T-cell (primary cell): ENCODE results near the gene TEDC2. TPM values are rescaled to one million over a fixed set of nuclear protein-coding genes. Genes with fewer than 3 reads are reported as not detected.

Experiments
- ATAC-seq, 4 experiments: fragments of 200-7000 bp in 3 of 4; fragments of 150-1000 bp in 1 of 4; cut with Tn5 transposase; replicated peaks in 1 of 4; 1 replicate in 3 of 4; 2 replicates in 1 of 4; pipeline ENCODE4 v1.10.0; 2021; ENCODE audit warnings: moderate library complexity in 3 of 4, mild to moderate bottlenecking in 2 of 4, moderate number of reproducible peaks in 1 of 4
- CTCF ChIA-PET, 2 donors: fragments of 300-600 bp; sonication (Branson Sonifier 250); formaldehyde crosslinking; loops; one replicate each; lab custom pipeline; 2022; ENCODE audit warnings: antibody characterized with exemption in 2 of 2; lab: Charles Lee
- POLR2A ChIA-PET, 2 donors: fragments of 300-600 bp; sonication (Branson Sonifier 250); formaldehyde crosslinking; loops; one replicate each; lab custom pipeline; 2022; ENCODE audit warnings: antibody characterized with exemption in 2 of 2; lab: Charles Lee
- DNase-seq, 35 experiments: peaks; one replicate each; pipeline versions ENCODE4 v3.0.0 to v3.0.0-alpha.2; 2013 to 2023
- H3K27ac ChIP-seq: one replicate; pipeline ENCODE4 v1.5.1; 2013; ENCODE audit warnings: low read length
- H3K27me3 ChIP-seq, 2 experiments: replicated peaks in 1 of 2; 1 replicate in 1 of 2; 2 replicates in 1 of 2; pipeline versions ENCODE4 v1.6.1 to v1.7.0; 2013; ENCODE audit warnings: low read length in 1 of 2, mixed read lengths in 1 of 2; ENCODE audit not compliant: control insufficient read depth in 2 of 2, insufficient read depth in 2 of 2; ENCODE audit errors: extremely low read depth in 1 of 2
- H3K36me3 ChIP-seq, 2 donors: 1 replicate in 1 of 2; 2 replicates in 1 of 2; pipeline versions ENCODE4 v1.6.1 to v1.7.0; 2013; ENCODE audit warnings: low read length in 1 of 2; ENCODE audit not compliant: control insufficient read depth in 2 of 2, insufficient read depth in 1 of 2; ENCODE audit errors: extremely low read depth in 1 of 2
- H3K4me1 ChIP-seq, 2 experiments: 1 replicate in 1 of 2; 2 replicates in 1 of 2; pipeline versions ENCODE4 v1.6.1 to v1.7.0; 2013; ENCODE audit warnings: low read length in 2 of 2, mixed read lengths in 1 of 2; ENCODE audit not compliant: insufficient read depth in 2 of 2, control insufficient read depth in 1 of 2; ENCODE audit errors: extremely low read depth in 1 of 2
- H3K4me3 ChIP-seq, 2 donors: 1 replicate in 1 of 2; 2 replicates in 1 of 2; pipeline versions ENCODE4 v1.5.1 to v1.7.0; 2013; ENCODE audit warnings: mild to moderate bottlenecking in 2 of 2, low read length in 1 of 2, moderate library complexity in 1 of 2; ENCODE audit not compliant: control insufficient read depth in 1 of 2; ENCODE audit errors: extremely low read depth in 1 of 2
- H3K9me3 ChIP-seq: 2 replicates; pipeline ENCODE4 v1.7.0; 2013
- H3K27ac Mint-ChIP-seq, 2 donors: one replicate each; pipeline ENCODE4 v1.8.0; 2020 to 2021; ENCODE audit warnings: mild to moderate bottlenecking in 2 of 2, mixed read lengths in 2 of 2
- H3K27me3 Mint-ChIP-seq, 2 donors: one replicate each; pipeline ENCODE4 v1.8.0; 2021 to 2022; ENCODE audit warnings: mixed read lengths in 2 of 2
- H3K36me3 Mint-ChIP-seq: one replicate; pipeline ENCODE4 v1.8.0; 2021; ENCODE audit warnings: mixed read lengths
- H3K4me1 Mint-ChIP-seq, 3 donors: one replicate each; pipeline ENCODE4 v1.8.0; 2020 to 2022; ENCODE audit warnings: mixed read lengths in 3 of 3, mild to moderate bottlenecking in 1 of 3
- H3K4me3 Mint-ChIP-seq, 3 donors: one replicate each; pipeline ENCODE4 v1.8.0; 2020 to 2022; ENCODE audit warnings: mild to moderate bottlenecking in 3 of 3, mixed read lengths in 3 of 3, moderate library complexity in 3 of 3
- H3K9me3 Mint-ChIP-seq, 3 donors: one replicate each; pipeline ENCODE4 v1.8.0; 2020 to 2022; ENCODE audit warnings: mixed read lengths in 3 of 3
- WGBS: methylation state at CpG from one replicate; pipeline ENCODE4 v1.1.5; 2013; ENCODE audit warnings: missing lambda C conversion rate; ENCODE audit not compliant: insufficient coverage; 5-methylcytosine and 5-hydroxymethylcytosine counted together
- total RNA-seq, 35 experiments: library from RNA in 6 of 35; stranded (reverse) in 6 of 35; fragments of 120-200 nt in 1 of 35; gene quantifications; one replicate each; pipeline versions ENCODE4 v1.2.1 to v1.2.4 and lab custom pipeline; 2013 to 2026

Gene TEDC2
- total RNA-seq, 5 donors from 2014 or later (not counting 1 experiment from before 2014, with no cell fraction given): 0.85 to 1.8 (median 0.93) TPM

GRCh38 chr16:2447920-2448583 lies 11.9 kb upstream of the TEDC2 start:
- Histone ChIP-seq H3K9me3 (no peaks in the 10 kb centered on the region), H3K27me3 (no peaks in the 10 kb centered on the region), H3K27ac (no peak overlapping the region), H3K36me3 (peaks cover 7 to 36% of the 10 kb centered on the region in 2 donors), H3K4me3 (no peak overlapping the region), H3K4me1 (no peaks in the 10 kb centered on the region)
- DNase-seq (no peak), ATAC-seq (no peak)
- Mint-ChIP-seq H3K4me1 (no peaks in the 10 kb centered on the region), H3K36me3 (peaks cover 30% of the 10 kb centered on the region), H3K9me3 (no peaks in the 10 kb centered on the region), H3K4me3 (no peak overlapping the region), H3K27me3 (no peaks in the 10 kb centered on the region), H3K27ac (no peak overlapping the region)
- ChIA-PET POLR2A (interaction anchor here in 1 of 2 donors (0.5 kb wide), 1 partner anchor 429 kb away, joined by 3 read pairs; no protein-coding TSS in a partner anchor), CTCF (no interaction called here)
- WGBS: 95% methylated on average over 8 of the region's 11 CpGs

GRCh38 chr16:2449118-2449517 lies 10.8 kb upstream of the TEDC2 start:
- no peaks in the 10 kb centered on the region for H3K4me1 ChIP-seq
- Mint-ChIP-seq H3K9me3 (no peaks in the 10 kb centered on the region), H3K27me3 (no peaks in the 10 kb centered on the region), H3K27ac (no peak overlapping the region), H3K4me1 (no peaks in the 10 kb centered on the region), H3K36me3 (peaks cover 36% of the 10 kb centered on the region), H3K4me3 (no peak overlapping the region)
- no peak overlapping the region for H3K4me3 ChIP-seq
- DNase-seq (no peak), ATAC-seq (no peak)
- ChIA-PET POLR2A (no interaction called here), CTCF (no interaction called here)
- H3K27ac ChIP-seq: no peak overlapping the region
- H3K9me3 ChIP-seq: no peaks in the 10 kb centered on the region
- peaks cover 7 to 41% of the 10 kb centered on the region in 2 donors for H3K36me3 ChIP-seq
- 98% methylated on average over 18 of the region's 25 CpGs for WGBS
- no peaks in the 10 kb centered on the region for H3K27me3 ChIP-seq

GRCh38 chr16:2450535-2450934 lies 9.4 kb upstream of the TEDC2 start:
- Mint-ChIP-seq H3K27me3 (no peaks in the 10 kb centered on the region), H3K9me3 (no peaks in the 10 kb centered on the region), H3K4me1 (no peaks in the 10 kb centered on the region), H3K27ac (no peak overlapping the region), H3K36me3 (peaks cover 30% of the 10 kb centered on the region), H3K4me3 (no peak overlapping the region)
- Histone ChIP-seq H3K9me3 (no peaks in the 10 kb centered on the region), H3K27me3 (no peaks in the 10 kb centered on the region), H3K27ac (no peak overlapping the region), H3K4me3 (no peak overlapping the region), H3K36me3 (peaks cover 4 to 32% of the 10 kb centered on the region in 2 donors), H3K4me1 (no peaks in the 10 kb centered on the region)
- ATAC-seq: no peak
- DNase-seq: no peak
- CTCF ChIA-PET: interaction anchor here (0.6 to 0.7 kb wide), 2 partner anchors 9 to 105 kb away, joined by 3 read pairs; no protein-coding TSS in a partner anchor
- WGBS: 98% methylated on average over 7 of the region's 8 CpGs
- POLR2A ChIA-PET: no interaction called here

- 96% methylated on average over 19 of the region's 19 CpGs for WGBS
- Mint-ChIP-seq H3K4me3 (no peak overlapping the region), H3K4me1 (no peaks in the 10 kb centered on the region), H3K36me3 (peaks cover 30% of the 10 kb centered on the region), H3K27me3 (no peaks in the 10 kb centered on the region), H3K27ac (no peak overlapping the region), H3K9me3 (no peaks in the 10 kb centered on the region)
- DNase-seq (no peak), ATAC-seq (no peak)
- Histone ChIP-seq H3K4me3 (no peak overlapping the region), H3K27me3 (no peaks in the 10 kb centered on the region), H3K36me3 (peaks cover 2 to 29% of the 10 kb centered on the region in 2 donors), H3K9me3 (no peaks in the 10 kb centered on the region), H3K4me1 (no peaks in the 10 kb centered on the region), H3K27ac (no peak overlapping the region)
- ChIA-PET POLR2A (no interaction called here), CTCF (interaction anchor here (0.6 to 0.7 kb wide), 2 partner anchors 8 to 105 kb away, joined by 3 read pairs; no protein-coding TSS in a partner anchor)
These were observed 8.9 kb upstream of the TEDC2 start for GRCh38 chr16:2450975-2451381.

- CTCF ChIA-PET: no interaction called here
- peaks cover 26% of the 10 kb centered on the region for H3K36me3 Mint-ChIP-seq
- no peaks in the 10 kb centered on the region for H3K9me3 ChIP-seq
- H3K4me3 ChIP-seq: no peak overlapping the region
- H3K4me3 Mint-ChIP-seq: no peak overlapping the region
- whole genome bisulfite sequencing: 97% methylated on average over 18 of the region's 18 CpGs
- DNase-seq (no peak), ATAC-seq (no peak)
- no peak overlapping the region for H3K27ac ChIP-seq
- H3K27me3 ChIP-seq: no peaks in the 10 kb centered on the region
- H3K4me1 ChIP-seq: no peaks in the 10 kb centered on the region
- H3K36me3 ChIP-seq: peaks cover 2 to 24% of the 10 kb centered on the region in 2 donors
- POLR2A ChIA-PET: no interaction called here
- H3K4me1 Mint-ChIP-seq: no peaks in the 10 kb centered on the region
- H3K27me3 Mint-ChIP-seq: no peaks in the 10 kb centered on the region
- H3K9me3 Mint-ChIP-seq: no peaks in the 10 kb centered on the region
- no peak overlapping the region for H3K27ac Mint-ChIP-seq
These were observed 8.0 kb upstream of the TEDC2 start for GRCh38 chr16:2451851-2452320.

GRCh38 chr16:2452650-2453049 lies 7.3 kb upstream of the TEDC2 start:
- Mint-ChIP-seq H3K36me3 (peaks cover 25% of the 10 kb centered on the region), H3K27ac (no peak overlapping the region), H3K27me3 (no peaks in the 10 kb centered on the region), H3K4me3 (no peak overlapping the region), H3K4me1 (no peaks in the 10 kb centered on the region), H3K9me3 (no peaks in the 10 kb centered on the region)
- ATAC-seq (no peak), DNase-seq (no peak)
- Histone ChIP-seq H3K4me3 (no peak overlapping the region), H3K9me3 (no peaks in the 10 kb centered on the region), H3K36me3 (peaks cover 2 to 23% of the 10 kb centered on the region in 2 donors), H3K27me3 (no peaks in the 10 kb centered on the region), H3K4me1 (no peaks in the 10 kb centered on the region), H3K27ac (no peak overlapping the region)
- WGBS: 100% methylated on average over 3 of the region's 8 CpGs
- ChIA-PET POLR2A (no interaction called here), CTCF (no interaction called here)
